ENCODE data around the gene NLRP1. TPM values are rescaled to one million over a fixed set of nuclear protein-coding genes. Genes with fewer than 3 reads are reported as not detected.

The NLRP1 gene
- total and polyA plus RNA-seq, 10 of the 15 experiments (the other 5 are each of a cell fraction or from before 2014, with no cell fraction given) = 2.8 to 21.8 (median 11.9) TPM

- no TSS peak for BruUV-seq (replicated peaks)
- in situ Hi-C loops (cut with MboI) (no loop called here), intact Hi-C loops (cut with micrococcal nuclease; ENCODE audit: unreplicated experiment) (no loop called here)
- 55% methylated on average over 2 of the region's 2 CpGs for WGBS (ENCODE audit: insufficient coverage, insufficient replicate concordance, low lambda C conversion rate, missing lambda C conversion rate)
- ATAC-seq = no peak
- no peaks in the 10 kb centered on the region for H4K20me1 ChIP-seq (ENCODE audit: control insufficient read depth, insufficient read depth)
- no peaks in the 10 kb centered on the region for H3K4me1 ChIP-seq (ENCODE audit: control insufficient read depth, insufficient read depth, low read length)
- no peak overlapping the region for H2AFZ ChIP-seq (ENCODE audit: control insufficient read depth, low read depth, low read length)
- ChIA-PET POLR2A (no interaction called here), RAD21 (ENCODE audit: unreplicated experiment) (no interaction called here), SMC1A (ENCODE audit: uncharacterized antibody, unreplicated experiment) (no interaction called here), CTCF (no interaction called here)
- no peaks in the 10 kb centered on the region; a peak in 2 of 4 replicates for H3K27me3 ChIP-seq (replicated peaks in 1 of 2; ENCODE audit: control insufficient read depth in 2 of 2, insufficient read depth in 2 of 2, low read length in 1 of 2)
- TF ChIP-seq USF2 (IDR thresholded peaks at IDR 0.05; ENCODE audit: borderline replicate concordance, low read depth, low read length) (no peak), ATF7 (IDR thresholded peaks at IDR 0.05; ENCODE audit: low read depth) (no peak), SUZ12 (IDR thresholded peaks at IDR 0.05; ENCODE audit: unreplicated experiment) (no peak), CHD4 (IDR thresholded peaks at IDR 0.05) (no peak), ELK1 (IDR thresholded peaks at IDR 0.05; ENCODE audit: low read depth, low read length) (no peak), CBX5 (IDR thresholded peaks at IDR 0.05; ENCODE audit: low read depth) (no peak), ZSCAN29 (IDR thresholded peaks at IDR 0.05) (no peak), BCLAF1 (IDR thresholded peaks at IDR 0.05) (no peak), LARP7 (IDR thresholded peaks at IDR 0.05) (no peak), ATF3 (IDR thresholded peaks at IDR 0.05; ENCODE audit: borderline replicate concordance, extremely low read depth, low read depth, low read length) (no peak), BRCA1 (IDR thresholded peaks at IDR 0.05; ENCODE audit: low read depth, low read length) (no peak), JUNB (IDR thresholded peaks at IDR 0.05) (no peak), POLR2A (IDR thresholded peaks at IDR 0.05; ENCODE audit: low read depth, low read length) (no peak), MYB (IDR thresholded peaks at IDR 0.05; ENCODE audit: borderline replicate concordance, low read depth, low read length) (no peak), SIX5 (IDR thresholded peaks at IDR 0.05; ENCODE audit: low read depth, low read length, severe bottlenecking) (no peak), ZNF274 (IDR thresholded peaks at IDR 0.05; ENCODE audit: insufficient read depth, insufficient read length) (no peak), IRF4 (IDR thresholded peaks at IDR 0.05; ENCODE audit: low read depth, low read length) (no peak), HCFC1 (IDR thresholded peaks at IDR 0.05; ENCODE audit: low read length) (no peak), RUNX3 (IDR thresholded peaks at IDR 0.05; ENCODE audit: low read length) (no peak), PAX5 (IDR thresholded peaks at IDR 0.05; ENCODE audit: borderline replicate concordance, low read depth, low read length) (no peak)
- H3K79me2 ChIP-seq (ENCODE audit: control insufficient read depth, insufficient read depth, low read length) = no peaks in the 10 kb centered on the region
- H3K4me3 ChIP-seq = no peak overlapping the region
- no peak for FAIRE-seq
- DNase-seq (ENCODE audit: low read depth, low spot score) = no peak
- no peak overlapping the region for H3K9ac ChIP-seq (ENCODE audit: control insufficient read depth, insufficient read depth, low read length)
- no peak overlapping the region for H3K27ac ChIP-seq (ENCODE audit: control insufficient read depth, insufficient read depth)
- H3K4me2 ChIP-seq (ENCODE audit: control insufficient read depth, insufficient read depth) = no peak overlapping the region
- H3K9me3 ChIP-seq (replicated peaks; ENCODE audit: control insufficient read depth, insufficient read depth, low read length) = no peaks in the 10 kb centered on the region
- no peaks in the 10 kb centered on the region for H3K36me3 ChIP-seq (ENCODE audit: control insufficient read depth in 2 of 2, insufficient read depth in 2 of 2, low read length in 1 of 2)
Measured at GRCh38 chr17:5630434-5630833, 46.1 kb upstream of the NLRP1 start.
